GM20431 (cell line): ENCODE results near the gene RUVBL2.

Experiments
- in situ Hi-C: fragments of 300-500 bp; cut with MseI, MboI; formaldehyde crosslinking; loops from one replicate; pipeline ENCODE4 v1.15.0; 2020; ENCODE audit warnings: low sequenced_read_pairs; ENCODE audit not compliant: unreplicated experiment

RUVBL2 gene

DNA sequence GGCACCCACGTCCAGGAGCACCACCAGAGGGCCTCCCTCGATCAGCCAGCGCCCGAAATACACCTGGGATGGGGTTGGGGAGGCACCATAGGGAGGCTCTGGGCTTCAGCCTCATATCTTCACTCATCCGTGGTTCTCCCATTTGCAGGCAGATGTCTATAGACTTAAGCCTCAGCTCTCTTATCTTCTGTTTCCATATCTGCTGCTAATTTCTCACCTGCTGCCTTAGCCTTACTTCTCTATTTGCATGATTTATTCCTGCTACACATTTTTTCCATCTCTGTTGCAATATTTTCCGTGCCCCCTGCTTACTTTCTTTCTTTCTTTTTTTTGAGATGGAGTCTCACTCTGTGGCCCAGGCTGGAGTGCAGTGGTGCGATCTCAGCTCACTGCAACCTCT, 6.4 kb upstream of the RUVBL2 start:
- in situ Hi-C loops = no loop called here

GRCh38 chr19:48988286-48988685, 5.4 kb upstream of the RUVBL2 start:
- in situ Hi-C loops = no loop called here

GRCh38 chr19:48988860-48989259, 4.8 kb upstream of the RUVBL2 start:
- in situ Hi-C loops = no loop called here

- in situ Hi-C loops = no loop called here
Measured at GRCh38 chr19:48989701-48990291, 3.9 kb upstream of the RUVBL2 start.

DNA sequence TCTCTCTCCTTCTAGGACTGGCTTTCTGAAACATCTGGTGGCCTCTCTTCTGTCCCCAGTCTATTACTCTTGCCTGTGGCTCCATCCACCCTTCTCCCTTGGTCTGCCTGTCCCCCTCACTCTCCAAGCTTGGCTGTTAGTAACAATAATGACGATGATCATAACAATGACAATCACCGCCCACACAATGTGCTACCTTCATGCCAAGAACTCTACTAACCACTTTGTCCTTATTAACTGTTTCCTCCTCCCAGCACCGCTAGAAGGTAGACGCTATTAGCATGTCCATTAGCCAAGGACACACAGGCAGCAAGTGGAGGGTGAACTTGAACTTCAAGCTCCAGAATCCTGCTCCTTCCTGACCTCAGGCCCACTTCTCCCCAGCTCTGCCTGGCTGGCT, 3.3 kb upstream of the RUVBL2 start:
- in situ Hi-C loops = no loop called here

GRCh38 chr19:48991011-48991609, 2.6 kb upstream of the RUVBL2 start:
- in situ Hi-C loops = no loop called here

- in situ Hi-C loops = no loop called here
Measured at GRCh38 chr19:48991873-48992580, 1.7 kb upstream of the RUVBL2 start.

- in situ Hi-C loops = no loop called here
Measured at GRCh38 chr19:48992581-48993174, 1.0 kb upstream of the RUVBL2 start.

GRCh38 chr19:48994035-48994386, 324 bp downstream of the RUVBL2 start:
- in situ Hi-C loops = no loop called here

DNA sequence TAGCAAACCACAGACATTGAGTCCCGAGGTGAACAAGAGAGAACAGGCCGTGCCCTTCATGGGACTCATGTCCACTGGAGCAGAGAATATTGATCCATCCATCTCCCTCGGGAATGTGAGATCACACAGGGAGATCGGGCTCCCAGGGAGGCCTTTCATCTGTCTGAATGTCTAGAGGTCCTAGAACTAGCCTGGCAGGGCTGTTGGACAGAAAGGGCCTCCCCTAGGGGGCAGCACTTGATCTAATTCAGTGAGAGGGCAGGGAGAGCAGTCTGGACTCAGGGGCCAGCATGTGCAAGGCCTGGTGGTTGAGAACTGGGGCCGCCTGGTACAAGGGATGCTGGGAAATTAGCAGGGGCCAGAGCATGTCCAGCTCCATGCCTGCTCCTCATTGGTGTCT, 4.3 kb downstream of the RUVBL2 start:
- in situ Hi-C loops = no loop called here

DNA sequence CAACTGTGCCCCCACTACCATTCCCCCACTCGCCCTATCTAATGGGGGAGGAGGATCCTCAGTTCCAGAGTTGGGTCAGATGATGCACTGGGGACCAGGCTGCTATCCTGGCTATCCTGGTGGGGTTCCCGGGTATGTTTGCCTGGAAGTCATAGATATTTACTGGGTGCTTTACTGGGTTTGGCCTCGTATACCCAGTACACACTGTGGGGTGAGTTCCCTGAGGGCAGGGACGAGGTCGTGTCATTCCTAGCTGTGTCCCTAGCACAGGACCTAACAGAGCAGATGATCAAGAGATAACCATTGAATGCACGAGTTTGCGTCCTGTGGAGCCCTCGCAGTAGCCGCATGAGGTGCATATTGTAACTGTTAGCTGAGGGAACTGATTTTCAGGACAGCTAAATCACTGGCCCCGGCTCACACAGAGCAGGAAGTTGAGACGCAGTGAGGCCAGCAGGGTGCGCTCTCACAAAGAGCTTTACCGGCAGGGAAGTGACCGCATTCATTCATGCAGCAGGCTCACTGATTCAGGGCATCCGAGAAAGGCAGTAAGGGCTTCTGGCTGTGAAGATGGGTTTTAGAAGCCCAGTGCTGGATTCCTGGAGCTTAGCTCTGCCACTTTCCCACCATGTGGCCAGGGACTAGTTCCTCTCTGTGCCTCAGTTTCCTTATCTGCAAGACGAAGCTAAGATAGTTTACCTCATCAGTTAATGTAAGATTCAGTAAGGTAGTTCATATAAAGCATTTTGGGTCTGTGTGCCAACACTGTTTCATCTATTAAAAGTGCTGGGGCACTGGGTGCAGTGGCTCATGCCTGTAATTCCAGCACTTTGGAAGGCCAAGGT, 6.0 kb downstream of the RUVBL2 start:
- in situ Hi-C loops = no loop called here

GRCh38 chr19:49004133-49004532, 10.4 kb downstream of the RUVBL2 start:
- in situ Hi-C loops = no loop called here

- in situ Hi-C loops = no loop called here
Measured at GRCh38 chr19:49004964-49005614, 11.4 kb downstream of the RUVBL2 start.

DNA sequence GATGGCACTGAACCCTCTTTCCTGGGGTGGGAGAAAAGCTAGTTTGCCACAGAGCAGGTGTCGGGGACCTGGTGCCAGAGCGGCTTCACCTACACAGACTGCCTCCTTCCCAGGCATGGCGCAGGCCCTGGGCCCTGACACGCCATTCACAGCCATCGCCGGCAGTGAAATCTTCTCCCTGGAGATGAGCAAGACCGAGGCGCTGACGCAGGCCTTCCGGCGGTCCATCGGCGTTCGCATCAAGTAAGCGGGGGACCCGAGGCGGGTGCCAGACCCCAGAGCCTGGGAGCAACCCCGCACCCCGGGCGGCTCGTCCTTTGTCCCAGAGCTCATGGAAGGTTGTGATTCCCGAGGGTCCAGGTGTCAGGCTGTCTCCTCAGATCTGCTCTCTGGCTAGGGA, 13.2 kb downstream of the RUVBL2 start:
- in situ Hi-C loops = no loop called here

GRCh38 chr19:49009828-49010227, 16.1 kb downstream of the RUVBL2 start:
- in situ Hi-C loops = no loop called here

GRCh38 chr19:49010453-49010852, 16.8 kb downstream of the RUVBL2 start:
- in situ Hi-C loops = no loop called here

DNA sequence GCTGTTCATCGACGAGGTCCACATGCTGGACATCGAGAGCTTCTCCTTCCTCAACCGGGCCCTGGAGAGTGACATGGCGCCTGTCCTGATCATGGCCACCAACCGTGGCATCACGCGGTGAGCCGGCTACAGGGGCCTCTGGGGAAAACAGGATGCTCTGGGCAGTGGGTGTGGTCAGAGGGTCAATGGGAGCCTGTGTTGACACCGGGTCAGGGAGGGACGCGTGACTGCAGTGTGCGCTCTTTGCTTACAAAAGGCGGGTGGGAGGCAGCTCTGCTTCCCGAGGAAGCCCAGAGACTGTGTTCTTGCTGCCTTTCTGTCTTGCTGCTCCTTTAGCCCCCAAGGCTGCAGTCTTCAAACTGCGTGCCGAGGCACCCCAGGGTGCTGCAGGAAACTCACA, 17.5 kb downstream of the RUVBL2 start:
- in situ Hi-C loops = no loop called here

DNA sequence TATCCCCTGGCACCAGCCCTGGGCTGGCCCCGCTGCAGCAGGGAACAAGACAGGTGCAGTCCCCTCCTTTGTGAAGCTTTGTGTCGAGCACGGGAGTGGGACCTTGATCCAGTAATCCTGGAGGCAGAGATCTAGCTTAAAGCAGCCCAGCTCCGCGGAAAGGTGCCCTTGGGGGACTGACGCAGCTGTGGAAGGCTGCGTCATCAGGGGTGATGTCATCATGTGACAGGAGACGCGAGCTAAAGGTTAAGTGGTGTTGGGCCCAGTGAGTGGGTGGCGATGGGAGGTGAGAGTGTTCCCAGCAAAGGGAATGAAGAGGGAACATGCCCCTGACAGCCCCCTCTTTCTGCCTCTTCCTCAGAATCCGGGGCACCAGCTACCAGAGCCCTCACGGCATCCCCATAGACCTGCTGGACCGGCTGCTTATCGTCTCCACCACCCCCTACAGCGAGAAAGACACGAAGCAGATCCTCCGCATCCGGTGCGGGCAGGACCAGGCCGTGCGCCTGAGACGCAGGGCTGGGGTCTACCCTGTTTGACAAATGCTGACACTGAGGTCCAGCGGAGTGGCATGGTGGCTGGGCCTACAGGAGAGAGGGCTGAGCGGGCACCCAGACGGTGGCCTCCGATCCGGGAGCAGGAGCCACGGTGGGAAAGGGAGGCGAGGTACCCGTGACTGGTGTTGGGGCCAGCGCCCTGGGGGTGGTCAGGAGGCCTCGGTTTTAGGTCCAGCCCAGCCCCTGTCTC, 20.6 kb downstream of the RUVBL2 start:
- in situ Hi-C loops = no loop called here

GRCh38 chr19:49014870-49015255, 21.2 kb downstream of the RUVBL2 start:
- in situ Hi-C loops = no loop called here
